Mucosa of descending colon (tissue), 3 donors: Measurements from ENCODE around the gene COPZ2. TPM values are rescaled to one million over a fixed set of nuclear protein-coding genes. Genes with fewer than 3 reads are reported as not detected.

Experiments
- ATAC-seq: fragments of 200-7000 bp; cut with Tn5 transposase; one replicate; pipeline ENCODE4 v1.9.1; 2020; ENCODE audit warnings: mild to moderate bottlenecking, moderate library complexity
- DNase-seq, 3 donors: peaks; one replicate each; pipeline ENCODE4 v3.0.0-alpha.2; 2020
- H3K36me3 ChIP-seq: fragments of 200-600 bp; one replicate; pipeline ENCODE4 v1.8.0; 2021; ENCODE audit warnings: low read depth, mild to moderate bottlenecking
- H3K4me1 ChIP-seq: fragments of 200-600 bp; one replicate; pipeline ENCODE4 v1.8.0; 2021; ENCODE audit warnings: low read depth, mild to moderate bottlenecking
- H3K4me3 ChIP-seq: fragments of 200-600 bp; one replicate; pipeline ENCODE4 v1.8.0; 2021; ENCODE audit warnings: mild to moderate bottlenecking
- H3K9me3 ChIP-seq: fragments of 200-600 bp; one replicate; pipeline ENCODE4 v1.8.0; 2021; ENCODE audit warnings: mild to moderate bottlenecking
- intact Hi-C, 2 donors: fragments of 100-400 bp; cut with DNase I in 1 of 2; cut with micrococcal nuclease in 1 of 2; formaldehyde crosslinking; loops; one replicate each; pipeline versions ENCODE4 v1.11.0 to v1.11.1; 2022; cut with DNase I, micrococcal nuclease
- total RNA-seq, 3 donors: library from RNA; stranded (reverse); fragmentation: NEBNext Ultra II Directional in 2 of 3; extraction: Animal tissue kit (Norgen Biotek cat#: 25700) in 2 of 3; gene quantifications; one replicate each; pipeline versions ENCODE4 v1.2.1 to v1.2.4, GENCODE V29; 2021 to 2023
- TF ChIP-seq, protein P1 (sequence below): fragments of 200-600 bp; IDR thresholded peaks from one replicate; pipeline ENCODE4 v1.8.0; 2022; ENCODE audit warnings: antibody characterized with exemption, mild to moderate bottlenecking
- donor health status: DM: no; HTN: no; CAD: no; lungs with moderate emphysema.
- donor health status: DM: no; HTN: no; CAD: no.
- donor health status: DM: no; HTN: yes; CAD: no.

The COPZ2 gene
- total RNA-seq, 3 donors from 2014 or later = 3.9 to 43.3 (median 14.3) TPM

DNA sequence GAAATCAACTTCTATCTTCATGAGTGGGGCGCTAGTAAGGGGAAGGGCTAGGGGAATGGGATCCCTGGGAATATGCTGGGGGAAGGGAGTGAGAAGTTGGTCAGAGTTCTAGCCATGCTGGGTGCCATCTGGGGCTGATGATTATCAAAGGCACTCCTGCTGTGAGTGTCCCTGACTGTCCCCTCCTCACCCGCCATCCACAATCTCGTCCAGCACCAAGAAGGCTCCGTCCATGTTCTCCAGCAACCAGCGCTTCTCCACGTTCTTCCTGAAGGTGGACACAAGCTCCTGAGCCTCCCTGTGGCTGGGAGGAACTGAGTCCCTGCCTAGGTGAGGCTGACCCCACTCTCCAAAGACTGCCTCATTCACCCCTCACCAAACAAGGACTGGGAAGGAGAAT lies 5.6 kb downstream of the COPZ2 start:
- no peaks in the 10 kb centered on the region for H3K9me3 ChIP-seq
- peaks cover 4% of the 10 kb centered on the region for H3K4me1 ChIP-seq
- no peaks in the 10 kb centered on the region for H3K36me3 ChIP-seq
- TF ChIP-seq, protein P1, sequence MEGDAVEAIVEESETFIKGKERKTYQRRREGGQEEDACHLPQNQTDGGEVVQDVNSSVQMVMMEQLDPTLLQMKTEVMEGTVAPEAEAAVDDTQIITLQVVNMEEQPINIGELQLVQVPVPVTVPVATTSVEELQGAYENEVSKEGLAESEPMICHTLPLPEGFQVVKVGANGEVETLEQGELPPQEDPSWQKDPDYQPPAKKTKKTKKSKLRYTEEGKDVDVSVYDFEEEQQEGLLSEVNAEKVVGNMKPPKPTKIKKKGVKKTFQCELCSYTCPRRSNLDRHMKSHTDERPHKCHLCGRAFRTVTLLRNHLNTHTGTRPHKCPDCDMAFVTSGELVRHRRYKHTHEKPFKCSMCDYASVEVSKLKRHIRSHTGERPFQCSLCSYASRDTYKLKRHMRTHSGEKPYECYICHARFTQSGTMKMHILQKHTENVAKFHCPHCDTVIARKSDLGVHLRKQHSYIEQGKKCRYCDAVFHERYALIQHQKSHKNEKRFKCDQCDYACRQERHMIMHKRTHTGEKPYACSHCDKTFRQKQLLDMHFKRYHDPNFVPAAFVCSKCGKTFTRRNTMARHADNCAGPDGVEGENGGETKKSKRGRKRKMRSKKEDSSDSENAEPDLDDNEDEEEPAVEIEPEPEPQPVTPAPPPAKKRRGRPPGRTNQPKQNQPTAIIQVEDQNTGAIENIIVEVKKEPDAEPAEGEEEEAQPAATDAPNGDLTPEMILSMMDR = no peak
- DNase-seq = no peak
- intact Hi-C loops = no loop called here
- ATAC-seq = no peak
- no peak overlapping the region for H3K4me3 ChIP-seq

DNA sequence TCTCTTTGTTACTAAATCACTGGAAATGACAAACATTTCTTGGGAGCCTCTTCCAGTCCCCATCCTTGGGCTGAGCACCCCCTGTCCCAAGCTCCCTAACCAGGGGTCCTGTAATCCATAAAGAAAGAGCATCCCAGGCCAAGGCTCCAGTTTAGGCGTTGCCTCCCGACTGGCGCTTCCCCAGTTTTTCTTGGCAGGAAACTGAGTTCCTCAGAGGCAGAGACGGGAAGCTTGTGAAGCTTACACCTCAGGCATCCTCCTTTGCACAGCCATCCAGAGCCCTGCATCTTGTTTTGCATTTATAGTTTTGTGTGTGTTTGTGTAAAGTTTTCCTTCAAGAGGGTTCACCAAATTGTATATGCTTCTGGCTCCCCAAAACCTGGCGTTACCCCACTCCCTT lies 7.1 kb downstream of the COPZ2 start:
- no peak for ATAC-seq
- TF ChIP-seq, protein P1 = no peak
- intact Hi-C loops = no loop called here

DNA sequence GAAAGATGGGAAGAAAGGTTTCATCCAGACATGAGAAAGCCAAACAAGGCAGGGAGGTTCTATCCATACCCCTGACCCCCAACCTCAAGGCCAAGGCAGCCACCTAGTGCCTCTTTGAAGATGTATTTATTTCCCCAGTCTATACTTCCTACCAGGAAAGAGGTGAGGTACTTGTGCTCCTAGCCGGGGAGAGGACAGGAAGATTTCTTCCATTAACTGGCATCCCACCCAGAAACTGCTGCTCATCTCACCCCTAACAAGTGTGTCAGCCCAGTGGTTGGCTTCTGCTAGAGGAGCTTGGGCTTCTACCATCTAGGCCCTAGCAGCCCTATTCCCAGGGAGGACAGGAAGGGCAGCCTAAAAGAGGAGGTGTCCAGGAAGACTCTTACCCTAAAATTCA lies 8.9 kb downstream of the COPZ2 start:
- Histone ChIP-seq H3K9me3 (no peaks in the 10 kb centered on the region), H3K36me3 (no peaks in the 10 kb centered on the region), H3K4me1 (peaks cover 25% of the 10 kb centered on the region), H3K4me3 (no peak overlapping the region)
- TF ChIP-seq, protein P1 = no peak
- no peak for DNase-seq
- intact Hi-C loops = loop anchor here in 1 of 2 donors (5.0 kb wide), 2 partner anchors 44 to 104 kb away; no protein-coding TSS in a partner anchor
- ATAC-seq = no peak

More for the DNA sequence above, 7.1 kb downstream of the COPZ2 start:
- no peaks in the 10 kb centered on the region for H3K36me3 ChIP-seq
- peaks cover 15% of the 10 kb centered on the region for H3K4me1 ChIP-seq
- H3K9me3 ChIP-seq = no peaks in the 10 kb centered on the region
- no peak for DNase-seq
- no peak overlapping the region for H3K4me3 ChIP-seq

DNA sequence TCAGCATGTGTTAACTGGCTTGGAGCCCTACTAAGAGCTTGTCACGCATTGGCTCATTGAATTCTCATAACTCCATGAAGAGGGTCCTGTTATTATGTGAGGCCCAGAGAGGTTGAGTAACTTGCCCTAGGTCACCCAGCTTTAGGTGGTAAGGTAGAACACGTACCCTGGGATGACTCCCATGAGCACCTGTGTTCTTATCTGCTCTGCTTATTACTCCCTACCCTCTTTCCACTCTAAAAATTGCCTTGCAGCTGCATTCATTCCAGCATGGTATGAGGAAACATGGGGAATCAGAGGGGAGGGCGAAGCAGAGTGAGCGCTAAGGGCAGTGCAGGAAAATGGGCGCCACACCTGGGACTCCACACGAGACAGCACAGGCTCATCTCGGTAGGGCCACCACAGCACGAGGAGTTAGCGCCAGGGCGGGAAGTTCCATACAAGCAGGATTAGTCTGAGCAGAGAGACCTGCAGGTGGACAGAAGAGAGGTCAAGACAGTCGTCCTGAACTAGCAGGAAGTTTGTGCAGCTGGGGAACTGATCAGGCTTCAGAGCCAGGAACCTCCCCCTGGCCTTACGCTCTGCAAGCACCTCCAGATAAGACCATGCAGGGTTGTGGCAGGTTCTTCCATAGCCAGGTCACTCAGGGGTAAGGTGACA lies 10.1 kb downstream of the COPZ2 start:
- intact Hi-C loops = loop anchor here (2.0 to 5.0 kb wide), 3 partner anchors 45 to 105 kb away; no protein-coding TSS in a partner anchor
- ATAC-seq (no peak), DNase-seq (peak in 1 of 3 donors; percentile 50)
- Histone ChIP-seq H3K36me3 (no peaks in the 10 kb centered on the region), H3K4me1 (peaks cover 34% of the 10 kb centered on the region), H3K4me3 (no peak overlapping the region), H3K9me3 (no peaks in the 10 kb centered on the region)
- TF ChIP-seq, protein P1 = no peak

DNA sequence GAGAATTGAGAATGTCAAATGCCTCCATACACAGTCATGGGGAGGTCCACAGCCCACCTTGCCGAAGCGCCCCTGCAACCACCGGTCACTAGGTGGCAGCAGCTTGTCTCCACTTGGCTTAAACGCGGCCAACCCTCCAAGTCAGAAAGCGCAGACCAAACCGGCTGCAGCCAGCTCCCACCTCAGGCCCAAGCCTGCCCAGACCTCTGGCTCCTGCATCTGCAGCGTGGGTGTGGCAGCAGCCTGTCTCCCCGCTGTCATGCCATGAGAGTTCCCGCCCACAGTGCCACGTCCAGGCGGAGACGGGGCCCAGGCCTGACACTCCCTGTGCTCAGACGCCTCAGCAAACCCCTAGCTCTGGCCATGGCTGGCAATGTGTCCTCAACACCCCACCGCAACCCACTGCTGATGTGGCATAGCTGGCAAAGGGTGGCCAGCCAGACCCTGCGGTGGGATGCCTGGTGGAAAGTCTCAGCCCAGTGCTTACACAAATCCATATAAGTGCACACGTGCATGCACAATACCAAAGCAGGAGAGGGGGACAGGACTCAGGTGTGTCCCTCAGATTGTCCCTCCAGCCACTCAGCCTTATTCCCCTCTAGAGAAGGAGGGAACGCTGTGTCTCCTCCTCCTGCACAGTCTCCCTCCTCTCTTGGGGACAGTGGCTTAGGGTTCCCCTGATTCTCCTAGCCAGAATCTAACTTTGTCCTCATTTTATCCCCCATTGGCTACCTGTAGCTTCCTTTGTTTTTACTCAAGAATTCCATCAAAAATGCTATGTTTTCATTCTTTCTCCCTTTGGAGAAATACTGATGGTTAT lies 10.9 kb downstream of the COPZ2 start:
- DNase-seq (peak; percentile 89 to 94 (median 91)), ATAC-seq (peak; percentile 65)
- TF ChIP-seq, protein P1 = peak; percentile 83
- Histone ChIP-seq H3K4me3 (no peak overlapping the region), H3K9me3 (no peaks in the 10 kb centered on the region), H3K36me3 (no peaks in the 10 kb centered on the region), H3K4me1 (peaks cover 34% of the 10 kb centered on the region)
- intact Hi-C loops = loop anchor here (2.0 to 5.0 kb wide), 3 partner anchors 46 to 106 kb away; no protein-coding TSS in a partner anchor
